Activated naive CD8-positive, alpha-beta T cell (primary cell): ENCODE measurements around the gene HMGCS2.

Source experiments
- H3K27ac Mint-ChIP-seq: one replicate; pipeline ENCODE4 v1.8.0; 2021; ENCODE audit warnings: mixed read lengths
- H3K27me3 Mint-ChIP-seq: one replicate; pipeline ENCODE4 v1.8.0; 2021; ENCODE audit warnings: mixed read lengths
- H3K36me3 Mint-ChIP-seq: one replicate; pipeline ENCODE4 v1.8.0; 2021; ENCODE audit warnings: mixed read lengths
- H3K4me1 Mint-ChIP-seq: one replicate; pipeline ENCODE4 v1.8.0; 2021; ENCODE audit warnings: low read depth, mixed read lengths
- H3K4me3 Mint-ChIP-seq: one replicate; pipeline ENCODE4 v1.8.0; 2021; ENCODE audit warnings: mild to moderate bottlenecking, mixed read lengths
- H3K9me3 Mint-ChIP-seq: one replicate; pipeline ENCODE4 v1.8.0; 2021; ENCODE audit warnings: low read depth, mixed read lengths

Gene HMGCS2

GRCh38 chr1:119781434-119782210 lies 12.9 kb upstream of the HMGCS2 start:
- H3K27ac Mint-ChIP-seq, result no peak overlapping the region
- peaks cover 6% of the 10 kb centered on the region for H3K4me1 Mint-ChIP-seq
- no peaks in the 10 kb centered on the region for H3K36me3 Mint-ChIP-seq
- H3K9me3 Mint-ChIP-seq, result no peaks in the 10 kb centered on the region
- no peak overlapping the region for H3K4me3 Mint-ChIP-seq
- H3K27me3 Mint-ChIP-seq, result no peaks in the 10 kb centered on the region

GRCh38 chr1:119779869-119780356 lies 11.2 kb upstream of the HMGCS2 start:
- no peaks in the 10 kb centered on the region for H3K36me3 Mint-ChIP-seq
- H3K4me1 Mint-ChIP-seq, result no peaks in the 10 kb centered on the region
- H3K27ac Mint-ChIP-seq, result no peak overlapping the region
- H3K4me3 Mint-ChIP-seq, result no peak overlapping the region
- H3K27me3 Mint-ChIP-seq, result no peaks in the 10 kb centered on the region
- no peaks in the 10 kb centered on the region for H3K9me3 Mint-ChIP-seq

GRCh38 chr1:119778886-119779560 lies 10.3 kb upstream of the HMGCS2 start:
- H3K36me3 Mint-ChIP-seq, result no peaks in the 10 kb centered on the region
- H3K4me1 Mint-ChIP-seq, result no peaks in the 10 kb centered on the region
- H3K27ac Mint-ChIP-seq, result no peak overlapping the region
- H3K9me3 Mint-ChIP-seq, result no peaks in the 10 kb centered on the region
- H3K27me3 Mint-ChIP-seq, result no peaks in the 10 kb centered on the region
- no peak overlapping the region for H3K4me3 Mint-ChIP-seq

GRCh38 chr1:119778359-119778758 lies 9.7 kb upstream of the HMGCS2 start:
- Mint-ChIP-seq H3K27ac (no peak overlapping the region), H3K27me3 (peaks cover 3% of the 10 kb centered on the region), H3K9me3 (no peaks in the 10 kb centered on the region), H3K4me3 (no peak overlapping the region), H3K36me3 (no peaks in the 10 kb centered on the region), H3K4me1 (no peaks in the 10 kb centered on the region)

- Mint-ChIP-seq H3K4me1 (no peaks in the 10 kb centered on the region), H3K27ac (no peak overlapping the region), H3K27me3 (peaks cover 3% of the 10 kb centered on the region), H3K36me3 (no peaks in the 10 kb centered on the region), H3K4me3 (no peak overlapping the region), H3K9me3 (no peaks in the 10 kb centered on the region)
Observed at GRCh38 chr1:119774746-119775490, 6.2 kb upstream of the HMGCS2 start.

GRCh38 chr1:119773711-119774241 lies 5.1 kb upstream of the HMGCS2 start:
- Mint-ChIP-seq H3K27me3 (peaks cover 3% of the 10 kb centered on the region), H3K4me3 (no peak overlapping the region), H3K4me1 (no peaks in the 10 kb centered on the region), H3K36me3 (no peaks in the 10 kb centered on the region), H3K27ac (no peak overlapping the region), H3K9me3 (no peaks in the 10 kb centered on the region)

GRCh38 chr1:119772298-119772697 lies 3.6 kb upstream of the HMGCS2 start:
- H3K27ac Mint-ChIP-seq, result no peak overlapping the region
- H3K4me3 Mint-ChIP-seq, result no peak overlapping the region
- peaks cover 5% of the 10 kb centered on the region for H3K27me3 Mint-ChIP-seq
- no peaks in the 10 kb centered on the region for H3K36me3 Mint-ChIP-seq
- no peaks in the 10 kb centered on the region for H3K4me1 Mint-ChIP-seq
- no peaks in the 10 kb centered on the region for H3K9me3 Mint-ChIP-seq

- Mint-ChIP-seq H3K9me3 (no peaks in the 10 kb centered on the region), H3K4me3 (no peak overlapping the region), H3K36me3 (no peaks in the 10 kb centered on the region), H3K27ac (no peak overlapping the region), H3K4me1 (no peaks in the 10 kb centered on the region), H3K27me3 (peaks cover 8% of the 10 kb centered on the region)
Observed at GRCh38 chr1:119771770-119772169, 3.1 kb upstream of the HMGCS2 start.

- no peaks in the 10 kb centered on the region for H3K9me3 Mint-ChIP-seq
Observed at GRCh38 chr1:119771016-119771415, 2.3 kb upstream of the HMGCS2 start.

GRCh38 chr1:119767486-119767885 lies 1.2 kb downstream of the HMGCS2 start:
- H3K27me3 Mint-ChIP-seq, result peaks cover 4% of the 10 kb centered on the region
- no peaks in the 10 kb centered on the region for H3K36me3 Mint-ChIP-seq
- H3K9me3 Mint-ChIP-seq, result no peaks in the 10 kb centered on the region
- no peak overlapping the region for H3K4me3 Mint-ChIP-seq
- no peak overlapping the region for H3K27ac Mint-ChIP-seq
- no peaks in the 10 kb centered on the region for H3K4me1 Mint-ChIP-seq

More at GRCh38 chr1:119771016-119771415, 2.3 kb upstream of the HMGCS2 start:
- H3K4me1 Mint-ChIP-seq, result no peaks in the 10 kb centered on the region
- H3K36me3 Mint-ChIP-seq, result no peaks in the 10 kb centered on the region
- H3K27me3 Mint-ChIP-seq, result peaks cover 8% of the 10 kb centered on the region
- no peak overlapping the region for H3K4me3 Mint-ChIP-seq
- H3K27ac Mint-ChIP-seq, result no peak overlapping the region

- H3K27me3 Mint-ChIP-seq, result peaks cover 4% of the 10 kb centered on the region
Observed at GRCh38 chr1:119766374-119766794, 2.3 kb downstream of the HMGCS2 start.

GRCh38 chr1:119764220-119764619 lies 4.5 kb downstream of the HMGCS2 start:
- peaks cover 4% of the 10 kb centered on the region for H3K27me3 Mint-ChIP-seq

More at GRCh38 chr1:119766374-119766794, 2.3 kb downstream of the HMGCS2 start:
- Mint-ChIP-seq H3K27ac (no peak overlapping the region), H3K9me3 (no peaks in the 10 kb centered on the region), H3K4me3 (no peak overlapping the region), H3K36me3 (no peaks in the 10 kb centered on the region), H3K4me1 (no peaks in the 10 kb centered on the region)

GRCh38 chr1:119762953-119763352 lies 5.8 kb downstream of the HMGCS2 start:
- peaks cover 4% of the 10 kb centered on the region for H3K27me3 Mint-ChIP-seq
- no peak overlapping the region for H3K4me3 Mint-ChIP-seq
- no peaks in the 10 kb centered on the region for H3K9me3 Mint-ChIP-seq
- no peak overlapping the region for H3K27ac Mint-ChIP-seq
- no peaks in the 10 kb centered on the region for H3K4me1 Mint-ChIP-seq
- no peaks in the 10 kb centered on the region for H3K36me3 Mint-ChIP-seq

More at GRCh38 chr1:119764220-119764619, 4.5 kb downstream of the HMGCS2 start:
- Mint-ChIP-seq H3K36me3 (no peaks in the 10 kb centered on the region), H3K4me3 (no peak overlapping the region), H3K4me1 (no peaks in the 10 kb centered on the region), H3K9me3 (no peaks in the 10 kb centered on the region), H3K27ac (no peak overlapping the region)

- H3K9me3 Mint-ChIP-seq, result no peaks in the 10 kb centered on the region
- peaks cover 3% of the 10 kb centered on the region for H3K27me3 Mint-ChIP-seq
- H3K4me1 Mint-ChIP-seq, result no peaks in the 10 kb centered on the region
- H3K27ac Mint-ChIP-seq, result no peak overlapping the region
- H3K4me3 Mint-ChIP-seq, result no peak overlapping the region
- H3K36me3 Mint-ChIP-seq, result no peaks in the 10 kb centered on the region
Observed at GRCh38 chr1:119762409-119762808, 6.3 kb downstream of the HMGCS2 start.

GRCh38 chr1:119758584-119758983 lies 10.1 kb downstream of the HMGCS2 start:
- Mint-ChIP-seq H3K27me3 (no peaks in the 10 kb centered on the region), H3K9me3 (no peaks in the 10 kb centered on the region), H3K4me3 (no peak overlapping the region), H3K36me3 (no peaks in the 10 kb centered on the region), H3K4me1 (no peaks in the 10 kb centered on the region), H3K27ac (no peak overlapping the region)
